Left cardiac atrium (tissue), 4 donors: ENCODE results near the gene FRMPD2. TPM values are rescaled to one million over a fixed set of nuclear protein-coding genes. Genes with fewer than 3 reads are reported as not detected.
"Not testable (repeated sequence)": the region's sequence is repeated elsewhere in the genome, so short reads cannot be mapped to it uniquely, and the experiment has no call there.

Experiments used
- ATAC-seq, 2 donors: fragments of 200-7000 bp; cut with Tn5 transposase; one replicate each; pipeline ENCODE4 v1.9.1; 2020; ENCODE audit warnings: mild to moderate bottlenecking in 2 of 2, moderate library complexity in 2 of 2
- DNase-seq: peaks from one replicate; pipeline ENCODE4 v3.0.0-alpha.2; 2020
- intact Hi-C, 2 donors: fragments of 100-400 bp; cut with DNase I; formaldehyde crosslinking; loops; one replicate each; pipeline versions ENCODE4 v1.14.1 to v1.15.1; 2022 to 2023
- total RNA-seq, 2 donors: library from RNA; stranded (reverse); fragmentation: NEBNext Ultra II Directional; extraction: Animal tissue kit (Norgen Biotek cat#: 25700); gene quantifications; one replicate each; pipeline ENCODE4 v1.2.1, GENCODE V29; 2021
- donor health status: DM: no; HTN: yes; CAD: no.
- donor health status: DM: no; HTN: yes; CAD: no; lungs with severe emphysema.
- donor health status: DM: yes; HTN: yes; CAD: no.
- donor health status: Dilated cardiomyopathy.

The FRMPD2 gene
- total RNA-seq, 2 donors from 2014 or later, result 6.0 to 7.7 TPM

DNA sequence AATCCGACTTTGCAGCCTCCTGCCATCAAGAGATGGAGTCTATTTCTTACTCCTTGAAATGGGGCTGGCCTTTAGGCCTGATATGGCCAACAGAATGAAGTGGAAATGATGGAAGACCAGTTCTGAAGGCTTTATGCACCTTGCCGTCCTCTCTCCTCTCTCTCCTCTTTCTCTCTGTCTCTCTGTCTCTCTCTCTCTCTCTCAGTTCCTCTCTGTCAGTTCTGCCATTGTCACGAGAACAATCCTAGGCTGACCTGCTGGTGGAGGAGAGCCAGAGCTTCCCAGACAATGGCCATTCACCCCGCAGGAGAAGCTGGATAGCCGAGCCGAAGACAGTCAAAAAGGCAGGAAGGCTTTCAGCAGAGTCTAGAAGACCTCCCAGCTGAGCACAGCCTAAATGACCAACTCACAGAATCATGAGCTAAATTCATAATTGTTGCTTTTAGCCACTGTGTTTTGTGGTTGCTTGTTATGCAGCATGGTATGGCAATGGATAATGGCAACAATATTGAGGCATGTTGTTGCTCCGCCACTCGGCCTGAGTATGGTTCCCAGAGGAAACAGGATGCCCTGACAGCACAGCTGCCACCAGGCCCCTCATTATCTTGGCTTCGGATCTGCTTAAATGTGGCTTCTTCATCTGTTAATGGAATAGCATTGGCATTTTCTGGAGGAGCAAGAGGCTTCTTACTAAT lies 35.5 kb downstream of the FRMPD2 start:
- no peak for ATAC-seq
- intact Hi-C loops, result no loop called here
- no peak for DNase-seq

DNA sequence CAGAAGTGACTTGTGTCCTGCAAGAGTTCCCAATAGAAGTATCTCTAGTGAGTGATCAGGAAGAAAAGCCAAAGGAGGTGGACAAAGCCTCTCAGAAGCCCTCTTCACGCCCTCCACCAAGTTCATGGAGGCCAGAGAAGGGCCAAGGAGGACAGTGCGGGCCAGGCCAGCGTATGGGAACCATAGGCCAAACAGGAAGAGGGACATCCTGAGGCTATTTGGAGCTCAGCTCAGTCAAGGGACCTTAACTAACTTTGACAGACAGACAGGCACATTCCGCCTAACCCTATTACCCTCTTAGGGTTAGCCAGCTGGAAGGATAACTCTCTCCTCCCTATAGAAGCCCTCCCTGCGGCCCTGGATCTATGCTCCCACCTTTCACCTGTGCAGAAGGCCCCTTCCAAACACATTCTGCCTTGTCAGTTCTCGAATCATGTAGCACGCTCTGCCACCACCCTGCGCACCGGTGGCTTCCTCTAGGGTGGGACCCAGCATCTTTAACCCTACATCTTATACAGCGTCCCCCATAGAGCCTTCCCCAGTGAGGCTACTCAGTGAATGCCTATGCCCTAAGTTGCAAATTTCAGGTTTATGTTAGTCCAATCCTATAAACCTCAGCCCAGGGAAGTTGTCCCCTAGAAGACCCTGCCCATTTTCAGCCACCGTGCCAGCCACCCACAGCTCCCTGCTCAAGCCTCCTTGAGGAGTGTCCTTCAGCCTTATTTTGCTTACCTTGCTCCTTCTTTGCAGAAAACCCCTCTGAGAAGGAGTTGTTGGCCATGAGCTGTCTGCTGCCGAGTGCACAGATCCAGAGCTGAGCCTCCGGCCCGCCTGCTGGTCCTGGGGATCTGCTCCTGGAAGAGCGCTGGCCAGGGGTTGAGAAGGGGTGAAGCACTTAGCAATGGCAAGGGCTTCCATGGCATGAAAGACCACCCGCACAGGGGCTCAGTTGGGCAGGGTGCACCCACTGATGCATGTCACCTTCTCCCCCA lies 36.9 kb downstream of the FRMPD2 start:
- ATAC-seq (no peak), DNase-seq (no peak)
- intact Hi-C loops, result no loop called here

DNA sequence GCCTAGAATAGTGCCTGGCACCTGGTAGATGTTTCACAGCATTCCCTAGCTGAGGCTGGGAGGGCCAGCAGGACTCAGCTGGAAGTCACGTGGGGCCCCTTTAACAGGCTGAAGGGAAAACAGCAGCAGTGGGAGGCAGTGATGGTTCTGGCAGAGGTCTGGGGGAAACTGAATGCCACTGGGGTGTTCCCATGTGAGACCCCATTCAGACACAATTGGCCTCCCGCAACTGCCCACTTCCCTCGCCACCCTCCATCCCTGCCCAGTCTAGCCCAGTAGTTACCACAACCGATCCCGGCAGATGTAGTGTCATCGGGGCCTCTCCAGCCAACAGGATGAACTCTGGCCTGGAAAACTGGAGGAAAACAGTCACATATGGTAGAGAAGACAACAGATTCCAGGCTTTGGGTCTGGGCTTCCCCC lies 38.3 kb downstream of the FRMPD2 start:
- intact Hi-C loops, result no loop called here
- DNase-seq (no peak), ATAC-seq (no peak)

DNA sequence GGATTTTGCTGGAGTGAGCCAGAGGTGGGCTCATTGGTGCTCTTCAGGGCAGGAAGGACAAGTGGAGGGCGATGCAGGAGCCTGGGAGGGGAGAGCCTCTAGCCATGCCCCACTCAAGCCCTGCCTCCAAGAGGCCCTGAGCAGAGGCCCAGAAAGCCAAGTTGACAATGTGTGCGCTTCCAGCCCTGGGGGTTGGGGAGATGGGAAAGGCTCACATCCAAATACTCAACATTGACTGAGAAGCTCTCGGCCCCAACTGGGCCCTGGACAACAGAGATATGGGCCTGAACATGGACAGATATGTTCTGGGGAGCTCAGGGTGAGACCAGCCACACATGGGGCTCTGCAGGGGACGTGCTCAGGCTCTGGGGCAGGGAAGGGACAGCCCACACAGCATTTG lies 39.0 kb downstream of the FRMPD2 start:
- ATAC-seq (no peak), DNase-seq (no peak)
- intact Hi-C loops, result no loop called here

DNA sequence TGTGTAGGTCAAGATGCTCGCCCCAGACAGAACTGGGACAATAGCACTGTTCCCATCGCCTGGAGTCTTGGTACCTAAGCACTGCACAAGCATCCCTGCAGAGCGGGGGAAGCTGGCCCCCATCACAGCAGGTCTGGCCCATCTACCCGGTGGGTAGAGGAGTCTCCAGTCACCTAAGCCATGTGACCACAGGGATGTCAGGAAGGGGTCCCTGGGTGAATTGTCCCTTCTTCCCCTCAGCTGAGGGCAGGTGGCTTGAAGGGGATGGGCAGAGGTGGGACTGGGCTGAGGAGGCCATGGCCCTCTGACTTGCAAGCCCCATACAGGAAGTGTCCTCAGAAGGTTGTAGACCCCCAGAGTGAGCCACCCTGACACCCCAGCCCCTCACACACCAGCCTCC lies 39.7 kb downstream of the FRMPD2 start:
- intact Hi-C loops, result no loop called here
- ATAC-seq (no peak), DNase-seq (no peak)

DNA sequence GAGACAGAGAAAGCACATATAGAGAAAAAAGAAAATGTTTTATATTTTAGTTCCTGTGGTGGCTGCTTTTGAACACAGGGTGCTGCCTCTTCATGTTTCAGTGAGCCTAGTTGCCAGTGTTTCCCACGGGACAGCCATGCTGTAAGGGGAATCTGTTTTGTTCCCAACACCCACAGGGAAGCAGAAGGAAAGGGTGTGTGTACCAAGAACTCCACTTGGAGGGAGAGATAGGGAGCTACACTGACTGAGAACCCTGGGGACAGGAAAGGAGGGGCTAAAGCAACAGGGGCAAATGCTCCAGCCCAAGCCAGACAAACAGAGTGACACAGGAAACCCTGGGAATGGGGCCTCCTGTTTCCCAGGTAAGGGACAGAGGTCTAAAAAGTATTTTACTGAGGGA lies 40.2 kb downstream of the FRMPD2 start:
- no peak for DNase-seq
- peak; percentile 49 to 73 for ATAC-seq
- intact Hi-C loops, result no loop called here

DNA sequence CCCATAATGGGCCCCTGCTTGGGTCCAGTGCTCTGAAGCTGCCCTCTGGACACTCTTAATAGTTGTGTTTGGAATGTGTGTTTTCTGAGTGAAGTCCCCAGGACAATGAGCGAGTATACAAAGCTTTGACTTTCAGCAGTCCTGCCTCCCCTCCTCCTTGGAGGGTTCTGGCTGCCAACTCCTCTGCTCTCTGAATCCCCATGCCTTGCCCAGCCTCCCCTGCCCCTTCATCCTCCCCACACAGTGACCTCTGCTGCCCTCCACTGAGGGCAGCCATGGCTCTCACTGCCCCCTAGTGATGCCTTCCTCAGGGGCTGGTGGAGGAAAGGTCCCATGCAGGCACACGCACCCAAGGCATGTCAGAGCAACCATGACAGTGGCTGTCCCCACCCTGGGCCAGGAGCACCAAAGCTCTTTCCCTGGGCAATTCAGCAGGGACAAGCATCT lies 40.9 kb downstream of the FRMPD2 start:
- no peak for ATAC-seq
- intact Hi-C loops, result no loop called here
- no peak for DNase-seq

DNA sequence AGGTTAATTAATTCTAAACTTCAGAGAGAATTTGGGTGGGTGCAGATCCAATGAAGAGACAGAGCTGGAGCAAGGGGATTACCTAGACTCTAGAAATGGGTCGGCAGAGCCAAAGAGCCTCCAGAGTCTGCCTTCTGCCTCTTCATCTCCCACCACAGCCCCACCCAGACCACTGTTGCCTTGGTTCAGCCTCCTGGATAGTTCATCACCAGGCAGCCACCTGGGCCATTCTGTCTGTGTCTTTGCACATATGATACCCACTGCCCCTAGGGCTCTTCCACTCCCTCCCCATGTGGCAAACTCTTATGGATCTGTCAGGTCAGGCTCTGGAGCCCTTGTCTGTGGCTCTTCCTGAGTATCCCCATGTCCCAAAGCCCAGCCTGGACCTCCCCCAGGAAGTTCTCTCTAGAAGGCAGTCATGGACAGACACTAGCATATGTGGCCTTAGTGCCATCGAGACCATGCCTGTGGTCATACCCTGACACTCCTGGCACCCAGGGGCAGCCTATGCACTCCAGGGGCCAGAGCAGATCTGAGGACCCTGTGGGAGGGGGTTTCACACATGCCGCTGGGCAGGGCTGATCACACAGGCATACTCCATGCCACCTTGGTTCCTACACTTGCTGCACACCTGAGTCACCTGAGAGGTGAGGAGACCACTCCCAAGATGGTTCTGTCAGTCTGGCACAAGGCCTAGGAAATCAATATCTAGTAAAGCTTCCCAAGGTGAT lies 41.6 kb downstream of the FRMPD2 start:
- ATAC-seq, result no peak
- DNase-seq, result no peak
- intact Hi-C loops, result no loop called here

DNA sequence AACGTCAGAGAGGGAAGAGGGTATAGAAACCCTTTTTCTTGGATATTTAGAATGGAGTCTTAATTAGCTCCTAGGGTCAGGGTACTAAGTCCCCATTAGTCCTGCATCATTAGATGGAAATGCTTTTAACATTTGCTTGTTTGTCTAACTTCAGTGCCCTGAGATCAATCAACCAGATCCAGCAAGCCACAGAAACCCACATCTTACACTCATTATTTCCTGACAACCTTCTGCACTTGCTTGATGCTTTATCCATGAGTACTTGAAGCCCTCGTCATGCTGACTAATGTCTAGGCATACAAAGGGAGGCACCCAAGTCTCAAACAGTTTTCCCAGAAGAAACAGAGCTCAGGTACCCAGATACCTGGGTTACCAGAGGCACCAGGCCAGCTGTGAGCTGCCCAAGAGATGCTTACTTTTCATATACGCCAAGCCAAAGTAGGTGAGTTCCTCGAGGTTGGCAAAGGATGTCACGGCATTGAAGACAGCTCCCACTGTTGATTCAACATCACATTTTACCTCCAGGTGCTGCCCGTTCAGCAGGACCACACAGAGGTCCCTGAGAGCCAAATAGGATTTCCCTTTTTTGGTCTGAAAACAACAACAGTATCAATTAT lies 42.7 kb downstream of the FRMPD2 start:
- DNase-seq (no peak), ATAC-seq (no peak)
- intact Hi-C loops, result no loop called here

DNA sequence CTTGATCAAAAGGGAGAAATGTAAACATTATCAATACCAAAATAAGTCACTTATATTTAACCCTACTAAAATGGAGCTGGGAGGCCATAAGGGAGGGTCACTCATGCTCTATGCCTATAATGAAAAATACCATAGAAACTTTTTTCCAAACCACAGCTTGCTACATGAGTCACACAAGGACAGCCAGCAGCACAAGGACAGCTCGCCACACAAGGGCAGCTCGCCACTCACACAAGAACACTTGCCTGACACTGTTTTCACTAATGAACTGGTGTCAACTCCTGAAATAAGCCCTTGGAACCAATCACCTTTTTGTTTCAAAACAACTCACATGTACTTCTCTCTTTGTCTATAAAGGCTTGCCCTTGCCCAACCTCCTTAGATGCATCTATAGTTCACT lies 43.3 kb downstream of the FRMPD2 start:
- intact Hi-C loops, result no loop called here
- peak in 1 of 2 donors; percentile 16 for ATAC-seq
- DNase-seq, result no peak

DNA sequence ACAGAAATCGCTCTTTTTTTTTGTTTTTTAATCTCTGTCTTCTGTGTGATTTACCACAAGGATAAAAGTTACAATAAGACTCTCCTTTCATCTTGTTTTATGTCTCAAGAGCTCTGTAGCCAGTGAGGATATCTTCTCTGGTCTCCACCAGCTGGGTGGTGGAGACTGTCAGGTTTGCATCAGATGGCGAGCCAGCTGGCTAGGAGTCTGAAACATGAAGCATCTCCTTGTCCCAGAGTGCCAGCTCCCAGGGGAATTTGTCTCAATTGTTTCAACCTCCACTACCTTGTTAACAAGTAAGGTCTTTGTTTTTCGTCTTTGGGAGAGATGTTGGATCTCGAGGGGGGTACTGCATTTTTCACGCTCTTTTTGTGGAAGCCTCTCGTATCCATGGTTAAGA lies 47.3 kb downstream of the FRMPD2 start:
- DNase-seq, result no peak
- intact Hi-C loops, result no loop called here
- ATAC-seq, result no peak

DNA sequence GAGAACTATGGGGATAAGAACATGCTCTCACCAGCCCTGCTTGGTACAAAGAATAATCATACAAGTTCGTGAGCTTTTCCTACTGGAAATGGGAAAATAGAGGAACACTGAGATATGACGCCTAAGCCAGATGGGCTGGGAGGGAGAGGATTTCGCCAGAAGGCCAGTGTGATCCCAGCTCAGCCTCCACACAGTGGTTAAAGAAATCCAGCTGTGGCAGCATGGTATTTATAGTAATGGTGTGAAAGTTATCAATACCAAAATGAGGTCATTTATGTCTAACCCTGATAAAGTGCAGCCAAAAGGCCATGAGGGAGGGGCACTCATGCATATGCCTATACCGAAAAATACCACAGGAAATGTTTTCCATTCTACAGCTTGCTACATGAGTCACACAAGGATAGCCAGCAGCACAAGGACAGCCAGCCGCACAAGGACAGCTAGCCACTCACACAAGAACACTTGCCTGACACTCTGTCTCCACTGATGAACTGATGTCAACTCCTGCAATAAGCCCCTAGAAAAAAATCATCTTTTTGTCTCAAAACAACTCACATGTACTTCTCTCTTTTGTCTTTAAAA lies 49.4 kb downstream of the FRMPD2 start:
- no peak for DNase-seq
- ATAC-seq, result peak in 1 of 2 donors; percentile 82

DNA sequence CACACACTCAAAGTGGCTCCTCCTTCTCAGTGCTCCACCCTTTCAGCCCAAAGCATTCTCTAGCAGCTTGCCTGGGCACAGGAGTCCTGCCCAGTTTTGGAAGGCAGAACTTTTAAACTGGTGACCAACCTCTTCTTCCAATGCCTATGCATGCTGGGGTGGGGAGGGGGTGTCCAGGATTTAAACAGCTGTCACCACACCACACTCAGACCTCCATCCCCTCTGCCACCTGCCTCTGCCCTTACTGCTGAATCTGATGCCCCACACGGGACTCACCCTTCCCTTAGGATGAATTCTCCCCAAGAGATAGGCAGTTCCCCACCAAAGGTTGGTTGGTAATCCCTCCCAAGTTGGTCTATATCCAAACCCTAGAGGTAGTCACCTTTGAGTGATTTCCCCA lies 50.2 kb downstream of the FRMPD2 start:
- no peak for ATAC-seq
- no peak for DNase-seq
- intact Hi-C loops, result no loop called here

More for the DNA sequence above, 49.4 kb downstream of the FRMPD2 start:
- intact Hi-C loops, result no loop called here

DNA sequence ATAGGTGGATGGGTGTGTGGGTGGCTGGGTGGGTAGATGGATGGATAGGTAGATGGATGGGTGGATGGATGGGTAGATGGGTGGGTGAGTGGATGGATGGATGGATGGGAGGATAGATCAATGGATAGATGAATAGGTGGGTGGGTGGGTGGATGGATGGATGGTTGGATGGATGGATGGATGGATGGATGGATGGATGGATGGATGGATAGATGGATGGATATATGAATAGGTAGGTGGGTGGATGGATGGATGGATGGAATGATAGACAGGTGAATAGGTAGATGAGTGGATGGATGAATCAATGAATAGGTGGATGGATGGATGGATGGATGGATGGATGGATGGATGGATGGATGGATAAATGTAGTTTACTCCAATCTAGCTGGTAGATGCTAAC lies 52.7 kb downstream of the FRMPD2 start:
- intact Hi-C loops, result no loop called here
- ATAC-seq (no peak), DNase-seq (no peak)

DNA sequence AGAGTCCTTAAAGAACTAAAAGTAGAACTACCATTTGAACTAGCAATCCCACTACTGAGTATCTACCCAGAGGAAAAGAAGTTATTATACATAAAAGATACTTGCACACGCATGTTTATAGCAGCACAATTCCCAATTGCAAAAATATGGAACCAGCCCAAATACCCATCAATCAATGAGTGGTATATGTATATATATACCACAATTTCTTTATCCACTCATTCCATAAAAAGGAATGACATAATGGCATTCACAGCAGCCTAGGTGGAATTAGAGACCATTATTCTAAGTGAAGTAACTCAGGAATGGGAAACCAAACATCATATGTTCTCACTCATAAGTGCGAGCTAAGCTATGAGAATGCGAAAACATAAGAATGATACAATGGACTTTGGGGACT lies 53.5 kb downstream of the FRMPD2 start:
- ATAC-seq, DNase-seq, intact Hi-C loops: not testable (repeated sequence)

DNA sequence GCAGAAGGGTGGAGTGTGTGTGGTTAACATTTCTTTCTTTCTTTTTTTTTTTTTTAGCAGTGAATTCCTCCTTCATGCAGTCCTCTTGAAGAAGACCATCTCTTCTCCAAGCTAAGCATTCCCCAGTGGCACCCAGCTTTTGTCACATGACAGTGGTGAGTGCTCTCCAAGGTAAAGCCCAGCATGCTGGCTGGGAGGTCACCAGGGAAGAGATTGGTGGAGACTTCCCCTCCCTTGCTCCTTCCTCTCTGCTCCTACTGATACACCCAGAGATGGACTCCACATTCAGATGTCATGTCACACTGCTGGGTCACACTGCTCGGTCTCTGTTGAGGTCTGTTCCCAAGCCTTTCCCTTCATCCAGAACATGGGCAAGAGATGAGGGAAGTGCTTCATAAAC lies 55.3 kb downstream of the FRMPD2 start:
- no peak for ATAC-seq
- intact Hi-C loops, result loop anchor here in 1 of 2 donors (5.0 kb wide), 1 partner anchor 73 kb away; no protein-coding TSS in a partner anchor
- no peak for DNase-seq

DNA sequence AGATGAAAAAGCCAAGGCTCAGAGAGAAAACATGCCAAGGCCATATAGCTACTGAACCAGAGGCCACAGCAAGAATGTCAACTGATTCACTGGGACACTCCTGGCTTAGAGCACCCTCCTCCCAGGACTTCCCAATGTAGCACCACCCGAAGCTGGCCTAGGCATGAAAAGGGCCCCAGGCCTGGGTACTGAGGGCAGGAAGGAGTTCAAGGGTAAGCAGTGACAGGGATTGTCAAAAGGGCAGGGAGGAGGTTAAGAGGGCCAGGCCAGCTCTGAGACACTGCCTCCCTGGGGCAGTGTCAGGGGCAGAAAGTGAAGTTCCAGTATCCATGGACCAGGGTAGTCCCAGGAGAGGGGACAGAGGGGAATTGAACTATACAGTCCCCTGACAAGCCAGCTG lies 57.8 kb downstream of the FRMPD2 start:
- no peak for ATAC-seq
- no peak for DNase-seq
- intact Hi-C loops, result loop anchor here in 1 of 2 donors (5.0 kb wide), 1 partner anchor 76 kb away; no protein-coding TSS in a partner anchor

DNA sequence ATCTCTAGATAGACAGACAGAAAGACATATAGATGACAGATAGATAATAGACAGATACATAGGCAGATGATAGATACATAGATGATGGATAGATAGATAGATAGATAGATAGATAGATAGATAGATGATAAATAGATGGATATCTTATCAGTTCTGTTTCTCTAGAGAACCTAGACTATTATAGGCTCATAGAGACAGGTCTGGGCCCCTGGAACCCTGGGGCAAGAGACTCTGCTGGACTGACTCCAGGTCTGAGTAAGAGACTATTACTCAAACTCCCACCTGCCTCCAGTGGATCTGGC lies 58.3 kb downstream of the FRMPD2 start:
- ATAC-seq, result no peak
- intact Hi-C loops, result loop anchor here in 1 of 2 donors (5.0 kb wide), 1 partner anchor 76 kb away; no protein-coding TSS in a partner anchor
- no peak for DNase-seq
